Thyroid gland (tissue), 4 donors: ENCODE measurements around the gene S100Z.

Experiments
- CTCF ChIP-seq, 6 experiments: fragments of 200-600 bp in 3 of 6; fragments of 450-650 bp in 3 of 6; sonication (generic) in 3 of 6; IDR thresholded peaks; one replicate each; pipeline ENCODE4 v1.5.1; 2016 to 2019; ENCODE audit warnings: antibody characterized with exemption in 6 of 6, mild to moderate bottlenecking in 2 of 6, inconsistent platforms in 1 of 6, moderate library complexity in 1 of 6
- POLR2A ChIP-seq, 2 donors: fragments of 450-650 bp; IDR thresholded peaks; one replicate each; pipeline ENCODE4 v1.6.1; 2017; ENCODE audit warnings: antibody characterized with exemption in 2 of 2, mild to moderate bottlenecking in 2 of 2, moderate library complexity in 1 of 2

- TF ChIP-seq CTCF (IDR thresholded peaks at IDR 0.05) (no peak), POLR2A (IDR thresholded peaks at IDR 0.05) (no peak)
Observed at GRCh38 chr5:76888733-76889300, 39.0 kb downstream of the S100Z start.
